ENCODE data around the gene LHFPL2. TPM values are rescaled to one million over a fixed set of nuclear protein-coding genes. Genes with fewer than 3 reads are reported as not detected.
A peak's percentile ranks its signal among the peaks of the same experiment; 100 is the strongest.

The LHFPL2 gene
- polyA plus RNA-seq, 1 of the 3 experiments (the other 2 are of a cell fraction), result 10.4 TPM

DNA sequence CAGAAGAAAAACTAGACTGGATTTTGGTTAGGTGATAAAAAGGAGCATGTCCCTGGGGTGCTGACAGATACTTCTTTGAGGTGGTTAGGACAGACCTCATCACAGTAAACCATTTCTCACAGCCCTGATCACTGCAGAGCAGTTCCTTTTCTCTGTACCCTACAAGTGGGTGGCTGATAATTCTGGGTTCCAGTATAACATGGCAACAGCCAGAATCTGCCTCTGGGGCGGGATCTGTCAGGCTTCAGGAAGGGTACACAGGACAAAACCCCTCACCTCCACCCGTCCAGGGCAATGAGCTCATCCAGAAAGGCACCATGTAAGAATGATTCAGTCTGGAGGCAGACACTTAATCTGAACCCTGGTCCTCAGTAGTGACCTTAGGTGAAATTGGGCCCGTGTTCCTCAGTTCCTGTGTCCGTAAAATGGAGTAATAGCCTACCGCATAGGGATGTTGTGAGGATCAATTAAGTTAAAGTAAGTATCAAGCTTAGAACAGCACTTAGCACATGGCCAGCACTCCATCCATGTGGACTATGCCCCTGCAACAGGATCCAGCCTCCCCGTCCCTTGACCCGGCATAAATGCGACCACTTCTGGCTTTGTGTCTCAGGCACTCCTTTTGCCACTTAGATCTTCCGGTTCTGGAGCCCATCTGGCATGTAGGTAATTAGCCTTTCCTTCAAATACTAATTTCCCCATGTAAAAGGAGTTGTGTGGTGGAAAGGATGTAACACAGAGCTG lies 129.2 kb downstream of the LHFPL2 start:
- peaks cover 10 to 17% of the 10 kb centered on the region in 2 experiments; a peak in 3 of 4 replicates for H3K4me1 ChIP-seq (ENCODE audit: control insufficient read depth in 1 of 2, insufficient read depth in 2 of 2, low read depth in 1 of 2, low read length in 1 of 2)
- no peak overlapping the region for H2AFZ ChIP-seq (ENCODE audit: low read depth)
- H3K27ac ChIP-seq (ENCODE audit: low read depth in 2 of 2, low read length in 1 of 2), result peak overlapping the region; percentile 60 to 96; a peak in 3 of 4 replicates
- ChIA-PET CTCF (interaction anchor here (0.7 to 3.2 kb wide), 2 partner anchors 14 to 21 kb away, joined by 3 to 9 read pairs; no protein-coding TSS in a partner anchor), POLR2A (no interaction called here)
- H3K4me3 ChIP-seq (ENCODE audit: low read depth in 2 of 2, low read length in 1 of 2), result no peak overlapping the region
- H3K9me3 ChIP-seq, result no peaks in the 10 kb centered on the region
- H3K9ac ChIP-seq, result peak overlapping the region; percentile 62
- peaks cover 11% of the 10 kb centered on the region for H3F3A ChIP-seq (replicated peaks; ENCODE audit: insufficient read depth)
- WGBS (ENCODE audit: low lambda C conversion rate), result 98% methylated on average over 7 of the region's 9 CpGs
- H3K36me3 ChIP-seq (replicated peaks in 1 of 2; ENCODE audit: control insufficient read depth in 1 of 2, insufficient read depth in 2 of 2, low read length in 1 of 2), result peaks cover 0 to 11% of the 10 kb centered on the region in 2 experiments
- peak overlapping the region; percentile 39 for H3K4me2 ChIP-seq
- H4K20me1 ChIP-seq (ENCODE audit: insufficient read depth), result no peaks in the 10 kb centered on the region
- no peaks in the 10 kb centered on the region for H3K27me3 ChIP-seq (ENCODE audit: insufficient read depth)
- peaks cover 96% of the 10 kb centered on the region for H3K79me2 ChIP-seq (ENCODE audit: insufficient read depth)
- no peaks in the 10 kb centered on the region for H3K9me2 ChIP-seq
- TF ChIP-seq, protein P1, sequence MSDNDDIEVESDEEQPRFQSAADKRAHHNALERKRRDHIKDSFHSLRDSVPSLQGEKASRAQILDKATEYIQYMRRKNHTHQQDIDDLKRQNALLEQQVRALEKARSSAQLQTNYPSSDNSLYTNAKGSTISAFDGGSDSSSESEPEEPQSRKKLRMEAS (IDR thresholded peaks at IDR 0.05; ENCODE audit: low read depth), result no peak
- TF ChIP-seq, protein P2, sequence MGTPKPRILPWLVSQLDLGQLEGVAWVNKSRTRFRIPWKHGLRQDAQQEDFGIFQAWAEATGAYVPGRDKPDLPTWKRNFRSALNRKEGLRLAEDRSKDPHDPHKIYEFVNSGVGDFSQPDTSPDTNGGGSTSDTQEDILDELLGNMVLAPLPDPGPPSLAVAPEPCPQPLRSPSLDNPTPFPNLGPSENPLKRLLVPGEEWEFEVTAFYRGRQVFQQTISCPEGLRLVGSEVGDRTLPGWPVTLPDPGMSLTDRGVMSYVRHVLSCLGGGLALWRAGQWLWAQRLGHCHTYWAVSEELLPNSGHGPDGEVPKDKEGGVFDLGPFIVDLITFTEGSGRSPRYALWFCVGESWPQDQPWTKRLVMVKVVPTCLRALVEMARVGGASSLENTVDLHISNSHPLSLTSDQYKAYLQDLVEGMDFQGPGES (IDR thresholded peaks at IDR 0.05; ENCODE audit: low read depth, low read length), result no peak
- TF ChIP-seq YY1 (IDR thresholded peaks at IDR 0.05; ENCODE audit: low read depth), result no peak
- TF ChIP-seq FOSL2 (IDR thresholded peaks at IDR 0.05; ENCODE audit: borderline replicate concordance, low read depth), result no peak
- no peak for TF ChIP-seq RAD21 (IDR thresholded peaks at IDR 0.05; ENCODE audit: low read length)
- no peak for TF ChIP-seq EZH2phosphoT487 (IDR thresholded peaks at IDR 0.05; ENCODE audit: borderline replicate concordance, low read depth)
- TF ChIP-seq FOXM1 (IDR thresholded peaks at IDR 0.05; ENCODE audit: low read depth), result no peak
- no peak for TF ChIP-seq CHD2 (IDR thresholded peaks at IDR 0.05; ENCODE audit: low read length, partially characterized antibody)
- TF ChIP-seq, protein P3, sequence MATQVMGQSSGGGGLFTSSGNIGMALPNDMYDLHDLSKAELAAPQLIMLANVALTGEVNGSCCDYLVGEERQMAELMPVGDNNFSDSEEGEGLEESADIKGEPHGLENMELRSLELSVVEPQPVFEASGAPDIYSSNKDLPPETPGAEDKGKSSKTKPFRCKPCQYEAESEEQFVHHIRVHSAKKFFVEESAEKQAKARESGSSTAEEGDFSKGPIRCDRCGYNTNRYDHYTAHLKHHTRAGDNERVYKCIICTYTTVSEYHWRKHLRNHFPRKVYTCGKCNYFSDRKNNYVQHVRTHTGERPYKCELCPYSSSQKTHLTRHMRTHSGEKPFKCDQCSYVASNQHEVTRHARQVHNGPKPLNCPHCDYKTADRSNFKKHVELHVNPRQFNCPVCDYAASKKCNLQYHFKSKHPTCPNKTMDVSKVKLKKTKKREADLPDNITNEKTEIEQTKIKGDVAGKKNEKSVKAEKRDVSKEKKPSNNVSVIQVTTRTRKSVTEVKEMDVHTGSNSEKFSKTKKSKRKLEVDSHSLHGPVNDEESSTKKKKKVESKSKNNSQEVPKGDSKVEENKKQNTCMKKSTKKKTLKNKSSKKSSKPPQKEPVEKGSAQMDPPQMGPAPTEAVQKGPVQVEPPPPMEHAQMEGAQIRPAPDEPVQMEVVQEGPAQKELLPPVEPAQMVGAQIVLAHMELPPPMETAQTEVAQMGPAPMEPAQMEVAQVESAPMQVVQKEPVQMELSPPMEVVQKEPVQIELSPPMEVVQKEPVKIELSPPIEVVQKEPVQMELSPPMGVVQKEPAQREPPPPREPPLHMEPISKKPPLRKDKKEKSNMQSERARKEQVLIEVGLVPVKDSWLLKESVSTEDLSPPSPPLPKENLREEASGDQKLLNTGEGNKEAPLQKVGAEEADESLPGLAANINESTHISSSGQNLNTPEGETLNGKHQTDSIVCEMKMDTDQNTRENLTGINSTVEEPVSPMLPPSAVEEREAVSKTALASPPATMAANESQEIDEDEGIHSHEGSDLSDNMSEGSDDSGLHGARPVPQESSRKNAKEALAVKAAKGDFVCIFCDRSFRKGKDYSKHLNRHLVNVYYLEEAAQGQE (IDR thresholded peaks at IDR 0.05; ENCODE audit: low read depth, low read length), result no peak
- no peak for TF ChIP-seq FOXJ3 (CRISPR knock-in tag; IDR thresholded peaks at IDR 0.05)
- TF ChIP-seq TEAD4 (IDR thresholded peaks at IDR 0.05; ENCODE audit: borderline replicate concordance, insufficient read depth), result no peak
- TF ChIP-seq, protein P4, sequence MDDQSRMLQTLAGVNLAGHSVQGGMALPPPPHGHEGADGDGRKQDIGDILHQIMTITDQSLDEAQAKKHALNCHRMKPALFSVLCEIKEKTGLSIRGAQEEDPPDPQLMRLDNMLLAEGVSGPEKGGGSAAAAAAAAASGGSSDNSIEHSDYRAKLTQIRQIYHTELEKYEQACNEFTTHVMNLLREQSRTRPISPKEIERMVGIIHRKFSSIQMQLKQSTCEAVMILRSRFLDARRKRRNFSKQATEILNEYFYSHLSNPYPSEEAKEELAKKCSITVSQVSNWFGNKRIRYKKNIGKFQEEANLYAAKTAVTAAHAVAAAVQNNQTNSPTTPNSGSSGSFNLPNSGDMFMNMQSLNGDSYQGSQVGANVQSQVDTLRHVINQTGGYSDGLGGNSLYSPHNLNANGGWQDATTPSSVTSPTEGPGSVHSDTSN (IDR thresholded peaks at IDR 0.05), result no peak
- no peak for DNase-seq
